ENCODE measurements around the gene NGRN.
A peak's percentile ranks its signal among the peaks of the same experiment; 100 is the strongest.

DNA sequence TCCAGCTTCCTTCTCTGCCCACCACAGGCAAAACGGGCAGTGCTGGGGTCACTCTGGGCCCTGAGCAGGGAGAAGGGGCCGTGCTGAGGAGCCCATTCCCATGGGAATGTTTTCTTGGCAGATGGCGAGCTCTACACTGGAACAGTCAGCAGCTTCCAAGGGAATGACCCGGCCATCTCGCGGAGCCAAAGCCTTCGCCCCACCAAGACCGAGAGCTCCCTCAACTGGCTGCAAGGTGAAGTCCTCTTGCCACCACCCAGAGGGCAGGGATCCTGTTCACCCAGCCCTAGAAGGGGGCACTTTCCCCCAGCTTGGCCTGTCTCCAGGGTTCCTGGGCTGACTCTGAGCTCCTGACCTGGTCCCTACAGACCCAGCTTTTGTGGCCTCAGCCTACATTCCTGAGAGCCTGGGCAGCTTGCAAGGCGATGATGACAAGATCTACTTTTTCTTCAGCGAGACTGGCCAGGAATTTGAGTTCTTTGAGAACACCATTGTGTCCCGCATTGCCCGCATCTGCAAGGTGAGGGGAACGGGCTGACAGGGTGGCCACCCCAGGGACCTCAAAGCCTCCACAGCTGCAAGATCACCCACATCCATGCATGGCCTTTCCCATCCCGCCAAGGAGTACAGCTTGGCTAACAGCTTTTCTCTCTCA is 44.1 kb upstream of the NGRN start:
- TF ChIP-seq, protein P1, sequence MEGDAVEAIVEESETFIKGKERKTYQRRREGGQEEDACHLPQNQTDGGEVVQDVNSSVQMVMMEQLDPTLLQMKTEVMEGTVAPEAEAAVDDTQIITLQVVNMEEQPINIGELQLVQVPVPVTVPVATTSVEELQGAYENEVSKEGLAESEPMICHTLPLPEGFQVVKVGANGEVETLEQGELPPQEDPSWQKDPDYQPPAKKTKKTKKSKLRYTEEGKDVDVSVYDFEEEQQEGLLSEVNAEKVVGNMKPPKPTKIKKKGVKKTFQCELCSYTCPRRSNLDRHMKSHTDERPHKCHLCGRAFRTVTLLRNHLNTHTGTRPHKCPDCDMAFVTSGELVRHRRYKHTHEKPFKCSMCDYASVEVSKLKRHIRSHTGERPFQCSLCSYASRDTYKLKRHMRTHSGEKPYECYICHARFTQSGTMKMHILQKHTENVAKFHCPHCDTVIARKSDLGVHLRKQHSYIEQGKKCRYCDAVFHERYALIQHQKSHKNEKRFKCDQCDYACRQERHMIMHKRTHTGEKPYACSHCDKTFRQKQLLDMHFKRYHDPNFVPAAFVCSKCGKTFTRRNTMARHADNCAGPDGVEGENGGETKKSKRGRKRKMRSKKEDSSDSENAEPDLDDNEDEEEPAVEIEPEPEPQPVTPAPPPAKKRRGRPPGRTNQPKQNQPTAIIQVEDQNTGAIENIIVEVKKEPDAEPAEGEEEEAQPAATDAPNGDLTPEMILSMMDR (IDR thresholded peaks at IDR 0.05) = peak; percentile 62 to 89 (median 72)
- no peak for TF ChIP-seq POLR2A (IDR thresholded peaks at IDR 0.05)
